ENCODE measurements around the gene GPC5. TPM values are rescaled to one million over a fixed set of nuclear protein-coding genes. Genes with fewer than 3 reads are reported as not detected.

The GPC5 gene
- total and polyA plus RNA-seq, 2 donors (not counting 3 experiments of a cell fraction or from before 2014, with no cell fraction given), result 0.59 to 0.97 TPM

- Histone ChIP-seq H3K4me1 (ENCODE audit: control insufficient read depth, extremely low read depth, insufficient read depth, low read length) (no peaks in the 10 kb centered on the region), H3K9me1 (replicated peaks; ENCODE audit: control insufficient read depth, extremely low read depth, insufficient read depth, low read length) (no peaks in the 10 kb centered on the region), H3K4me3 (replicated peaks in 1 of 3; ENCODE audit: insufficient read depth in 1 of 3, low read depth in 1 of 3, low read length in 3 of 3) (no peak overlapping the region), H3K4me2 (ENCODE audit: insufficient read depth, low read length) (no peak overlapping the region), H3K79me2 (ENCODE audit: control insufficient read depth, insufficient read depth, low read length) (no peaks in the 10 kb centered on the region), H3K36me3 (ENCODE audit: control insufficient read depth in 2 of 2, extremely low read depth in 1 of 2, insufficient read depth in 2 of 2, low read length in 2 of 2) (no peaks in the 10 kb centered on the region), H3K27me3 (ENCODE audit: control insufficient read depth in 2 of 2, insufficient read depth in 2 of 2, low read length in 2 of 2) (no peaks in the 10 kb centered on the region), H3K27ac (ENCODE audit: insufficient read depth, low read depth, low read length) (no peak overlapping the region), H3K9ac (replicated peaks; ENCODE audit: extremely low read depth, insufficient read depth, low read length) (no peak overlapping the region), H2AFZ (ENCODE audit: low read depth, low read length) (no peak overlapping the region), H3K9me3 (replicated peaks; ENCODE audit: control insufficient read depth, insufficient read depth, low read length) (no peaks in the 10 kb centered on the region), H4K20me1 (replicated peaks; ENCODE audit: control insufficient read depth, extremely low read depth, insufficient read depth, low read length) (no peaks in the 10 kb centered on the region)
- no peak for DNase-seq (ENCODE audit: low read depth, low spot score)
- ChIA-PET POLR2A (no interaction called here), CTCF (no interaction called here)
- intact Hi-C loops (cut with micrococcal nuclease) (no loop called here), dilution Hi-C loops (cut with MboI; ENCODE audit: extremely low pct_ligation_motif_present, low sequenced_read_pairs) (no loop called here)
- TF ChIP-seq POLR2A (IDR thresholded peaks at IDR 0.05; ENCODE audit: low read depth, low read length) (no peak), POLR2AphosphoS5 (IDR thresholded peaks at IDR 0.05; ENCODE audit: insufficient read depth, low read depth, low read length) (no peak), GATA2 (IDR thresholded peaks at IDR 0.05; ENCODE audit: insufficient read depth, insufficient read length, low read depth, low read length) (no peak), FOS (IDR thresholded peaks at IDR 0.05; ENCODE audit: borderline replicate concordance, insufficient read depth, low read length) (no peak), CTCF (IDR thresholded peaks at IDR 0.05; ENCODE audit: extremely low read depth in 1 of 2, insufficient read depth in 1 of 2, low read depth in 1 of 2, low read length in 2 of 2) (no peak), MYC (IDR thresholded peaks at IDR 0.05; ENCODE audit: low read depth, low read length) (no peak), JUN (IDR thresholded peaks at IDR 0.05; ENCODE audit: borderline replicate concordance, insufficient read depth, insufficient read length, low read depth) (no peak)
- TF ChIP-seq, protein P1, sequence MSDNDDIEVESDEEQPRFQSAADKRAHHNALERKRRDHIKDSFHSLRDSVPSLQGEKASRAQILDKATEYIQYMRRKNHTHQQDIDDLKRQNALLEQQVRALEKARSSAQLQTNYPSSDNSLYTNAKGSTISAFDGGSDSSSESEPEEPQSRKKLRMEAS (IDR thresholded peaks at IDR 0.05; ENCODE audit: insufficient read depth, insufficient read length), result no peak
- no TSS peak for BruUV-seq (replicated peaks)
- no peak for FAIRE-seq
These were observed 480.1 kb downstream of the GPC5 start for GRCh38 chr13:91878491-91878890.

Measured in endothelial cell of umbilical vein (primary cell).